ENCODE results near the gene BRSK2. TPM values are rescaled to one million over a fixed set of nuclear protein-coding genes. Genes with fewer than 3 reads are reported as not detected.

BRSK2 gene
- total RNA-seq, 1 experiment from 2014 or later = 32.2 TPM

- ATAC-seq (no peak), DNase-seq (ENCODE audit: low read depth, low spot score) (no peak)
- Histone ChIP-seq H3K27ac (ENCODE audit: low read length) (no peak overlapping the region), H3K4me3 (ENCODE audit: low read depth in 2 of 2, low read length in 2 of 2) (no peak overlapping the region), H3K9me3 (ENCODE audit: control insufficient read depth, insufficient read depth, low read depth, low read length) (peaks cover 9% of the 10 kb centered on the region; the same call in 1 of the 2 replicates), H3K27me3 (ENCODE audit: control insufficient read depth, insufficient read depth, low read length) (no peaks in the 10 kb centered on the region), H3K36me3 (ENCODE audit: control insufficient read depth, insufficient read depth, low read length) (no peaks in the 10 kb centered on the region), H3K4me1 (ENCODE audit: control insufficient read depth, insufficient read depth, low read length) (peaks cover 10% of the 10 kb centered on the region; the same call in 1 of the 2 replicates)
- TF ChIP-seq SIN3A (IDR thresholded peaks at IDR 0.05; ENCODE audit: borderline replicate concordance, insufficient read depth, low read depth, low read length) (no peak), POLR2AphosphoS5 (IDR thresholded peaks at IDR 0.05; ENCODE audit: low read depth, low read length) (no peak), TCF7L2 (IDR thresholded peaks at IDR 0.05; ENCODE audit: low read depth, low read length) (no peak), REST (IDR thresholded peaks at IDR 0.05; ENCODE audit: insufficient read depth in 1 of 2, low read depth in 2 of 2, low read length in 1 of 2) (no peak), CTCF (IDR thresholded peaks at IDR 0.05) (no peak)
- ChIA-PET POLR2A (no interaction called here), CTCF (no interaction called here)
- no TSS peak for BruUV-seq (replicated peaks)
- in situ Hi-C loops (cut with HindIII; ENCODE audit: low pct_unique_long_range_greater_than_20kb, low sequenced_read_pairs) = no loop called here
- intact Hi-C loops (cut with micrococcal nuclease; ENCODE audit: unreplicated experiment) = no loop called here
Measured at GRCh38 chr11:1410366-1411291, 20.9 kb downstream of the BRSK2 start.

GRCh38 chr11:1411301-1411700 lies 21.6 kb downstream of the BRSK2 start:
- BruUV-seq (replicated peaks) = no TSS peak
- CTCF ChIA-PET = no interaction called here
- POLR2A ChIA-PET = no interaction called here

More at GRCh38 chr11:1411301-1411700, 21.6 kb downstream of the BRSK2 start:
- TF ChIP-seq SIN3A (IDR thresholded peaks at IDR 0.05; ENCODE audit: borderline replicate concordance, insufficient read depth, low read depth, low read length) (no peak), REST (IDR thresholded peaks at IDR 0.05; ENCODE audit: insufficient read depth in 1 of 2, low read depth in 2 of 2, low read length in 1 of 2) (no peak), CTCF (IDR thresholded peaks at IDR 0.05) (no peak)
- Histone ChIP-seq H3K4me1 (ENCODE audit: control insufficient read depth, insufficient read depth, low read length) (peaks cover 6% of the 10 kb centered on the region; the same call in 1 of the 2 replicates), H3K27me3 (ENCODE audit: control insufficient read depth, insufficient read depth, low read length) (no peaks in the 10 kb centered on the region), H3K36me3 (ENCODE audit: control insufficient read depth, insufficient read depth, low read length) (no peaks in the 10 kb centered on the region), H3K27ac (ENCODE audit: low read length) (no peak overlapping the region), H3K4me3 (ENCODE audit: low read depth in 2 of 2, low read length in 2 of 2) (no peak overlapping the region), H3K9me3 (ENCODE audit: control insufficient read depth, insufficient read depth, low read depth, low read length) (peaks cover 14% of the 10 kb centered on the region)
- in situ Hi-C loops (cut with HindIII; ENCODE audit: low pct_unique_long_range_greater_than_20kb, low sequenced_read_pairs) (no loop called here), intact Hi-C loops (cut with micrococcal nuclease; ENCODE audit: unreplicated experiment) (no loop called here)
- no peak for DNase-seq (ENCODE audit: low read depth, low spot score)
- ATAC-seq = 0 out of 2 replicates have a peak, but pooled peaks have one; percentile 7
